Fibroblast of villous mesenchyme (primary cell): ENCODE data around the gene NUDT13. TPM values are rescaled to one million over a fixed set of nuclear protein-coding genes. Genes with fewer than 3 reads are reported as not detected.

ENCODE experiments used
- DNase-seq: peaks from one replicate; pipeline ENCODE4 v3.0.0-alpha.2; 2010; ENCODE audit warnings: low read depth
- H3K4me3 ChIP-seq: 2 replicates; pipeline ENCODE4 v1.5.1; 2011; ENCODE audit warnings: low read depth, mild to moderate bottlenecking, low read length
- CTCF ChIP-seq: IDR thresholded peaks from 2 replicates; pipeline ENCODE4 v1.5.1; 2012; ENCODE audit warnings: low read depth, mild to moderate bottlenecking, low read length; ENCODE audit not compliant: insufficient read depth
- total RNA-seq: library from RNA; depleted of rRNA; stranded (reverse); fragments of >200 nt; gene quantifications from 2 replicates; pipeline ENCODE4 v1.2.3, GENCODE V29; 2012

NUDT13 gene
- total RNA-seq, 1 donor, result 1.7 TPM

GRCh38 chr10:73092830-73093229, 17.4 kb upstream of the NUDT13 start:
- no peak for TF ChIP-seq CTCF
- DNase-seq, result no peak
- no peak overlapping the region for H3K4me3 ChIP-seq

- no peak for TF ChIP-seq CTCF
- peak; percentile 27 for DNase-seq
- peak overlapping the region; percentile 99 for H3K4me3 ChIP-seq
Measured at GRCh38 chr10:73093922-73094850, 16.1 kb upstream of the NUDT13 start.

GRCh38 chr10:73094986-73095480, 15.2 kb upstream of the NUDT13 start:
- DNase-seq, result no peak
- H3K4me3 ChIP-seq, result peak overlapping the region; percentile 99
- no peak for TF ChIP-seq CTCF

- no peak for TF ChIP-seq CTCF
- peak; percentile 88 for DNase-seq
- H3K4me3 ChIP-seq, result peak overlapping the region; percentile 99
Measured at GRCh38 chr10:73095481-73096021, 14.7 kb upstream of the NUDT13 start.

- DNase-seq, result peak; percentile 78
- H3K4me3 ChIP-seq, result peak overlapping the region; percentile 99
- TF ChIP-seq CTCF, result no peak
Measured at GRCh38 chr10:73096041-73096448, 14.2 kb upstream of the NUDT13 start.

- peak; percentile 99 for DNase-seq
- peak within 1 kb of the TSS; percentile 99 for H3K4me3 ChIP-seq
- peak; percentile 58 for TF ChIP-seq CTCF
Measured at GRCh38 chr10:73096449-73097304, 13.6 kb upstream of the NUDT13 start, which contains the start of gene P4HA1. Gene P4HA1, minus strand, starts transcription at chr10:73096866. Its CDS starts 21,983 bp downstream, at chr10:73074883.
